GM21737 (cell line): ENCODE results near the gene PARD3.
"Not testable (repeated sequence)": the region's sequence is repeated elsewhere in the genome, so short reads cannot be mapped to it uniquely, and the experiment has no call there.

ENCODE experiments used
- ATAC-seq: cut with Tn5 transposase; IDR thresholded peaks from one replicate; pipeline ENCODE4 v1.9.1; 2021; ENCODE audit warnings: mild to moderate bottlenecking, moderate library complexity; ENCODE audit not compliant: unreplicated experiment

PARD3 gene

GRCh38 chr10:34800624-34801023 is 14.5 kb downstream of the PARD3 start:
- ATAC-seq: no peak

- no peak for ATAC-seq
Measured at GRCh38 chr10:34798654-34799053, 16.4 kb downstream of the PARD3 start.

DNA sequence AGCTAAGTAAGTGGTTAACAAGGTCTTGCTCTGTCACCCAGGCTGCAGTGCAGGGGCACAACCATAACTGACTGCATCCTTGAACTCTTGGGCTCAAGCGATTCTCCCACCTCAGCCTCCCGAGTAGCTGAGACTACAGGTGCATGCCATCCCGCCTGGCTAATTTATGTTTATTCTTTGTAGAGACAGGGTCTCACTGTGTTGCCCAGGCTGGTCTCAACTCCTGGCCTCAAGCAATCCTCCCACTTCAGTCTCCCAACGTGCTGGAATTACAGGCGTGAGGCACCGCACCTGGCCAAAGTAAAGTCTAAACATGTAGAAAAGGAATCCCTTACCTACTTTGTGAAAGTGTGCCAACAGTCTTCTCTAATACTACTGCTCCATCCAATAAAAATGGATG is 17.9 kb downstream of the PARD3 start:
- no peak for ATAC-seq

DNA sequence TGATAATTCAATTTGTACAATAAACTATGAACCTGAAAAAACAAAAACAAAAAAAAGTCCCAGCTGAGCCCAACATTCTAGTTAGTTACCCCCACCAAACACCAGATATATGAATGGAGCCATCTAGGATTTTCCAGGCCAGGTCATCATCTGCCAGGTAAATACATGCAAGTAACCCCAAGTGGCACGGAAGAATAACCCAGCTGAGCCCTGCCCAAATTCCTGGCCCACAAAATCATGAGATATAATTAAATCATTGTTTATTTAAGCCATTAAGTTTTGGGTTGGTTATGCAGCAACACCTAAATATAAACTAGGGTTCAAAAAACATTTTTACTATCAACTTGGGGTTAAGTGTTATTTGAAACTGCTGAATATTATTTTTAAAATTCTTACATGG is 19.0 kb downstream of the PARD3 start:
- no peak for ATAC-seq

GRCh38 chr10:34795334-34795733 is 19.8 kb downstream of the PARD3 start:
- ATAC-seq: no peak

GRCh38 chr10:34794835-34795234 is 20.3 kb downstream of the PARD3 start:
- ATAC-seq: no peak

DNA sequence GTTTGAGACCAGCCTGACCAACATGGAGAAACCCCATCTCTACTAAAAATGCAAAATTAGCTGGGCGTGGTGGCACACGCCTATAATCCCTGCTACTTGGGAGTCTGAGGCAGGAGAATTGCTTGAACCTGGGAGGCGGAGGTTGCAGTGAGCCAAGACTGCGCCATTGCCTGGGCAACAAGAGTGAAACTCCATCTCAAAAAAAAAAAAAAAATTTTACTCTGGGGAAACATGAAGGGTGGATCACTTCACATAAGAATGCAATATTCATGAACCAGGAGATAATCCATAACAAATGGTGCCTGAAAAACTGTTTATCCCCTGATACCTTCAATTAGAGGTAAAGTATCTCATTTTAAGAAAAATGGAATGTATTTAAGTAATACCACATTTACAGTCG is 21.5 kb downstream of the PARD3 start:
- not testable (repeated sequence) for ATAC-seq

DNA sequence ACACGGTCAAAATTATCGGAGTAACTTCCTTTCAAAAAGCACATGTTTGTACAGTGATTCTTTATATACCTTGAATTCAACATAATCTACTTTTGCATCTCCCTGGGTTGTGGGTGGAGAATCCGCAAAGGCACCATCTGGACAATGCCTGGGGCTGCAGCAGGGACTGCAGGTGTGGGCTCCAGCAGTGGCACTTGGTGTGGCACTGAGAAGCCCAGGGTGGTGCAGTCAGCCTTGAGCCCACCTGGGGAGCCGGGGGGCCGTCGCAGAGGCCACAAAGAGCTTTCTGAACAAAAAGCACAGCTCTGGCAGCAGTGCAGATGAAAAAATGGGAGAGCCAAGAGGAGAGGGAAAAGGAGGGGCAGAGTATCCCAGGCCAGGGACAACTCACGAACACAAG is 22.2 kb downstream of the PARD3 start:
- no peak for ATAC-seq

- no peak for ATAC-seq
Measured at GRCh38 chr10:34791947-34792346, 23.1 kb downstream of the PARD3 start.

DNA sequence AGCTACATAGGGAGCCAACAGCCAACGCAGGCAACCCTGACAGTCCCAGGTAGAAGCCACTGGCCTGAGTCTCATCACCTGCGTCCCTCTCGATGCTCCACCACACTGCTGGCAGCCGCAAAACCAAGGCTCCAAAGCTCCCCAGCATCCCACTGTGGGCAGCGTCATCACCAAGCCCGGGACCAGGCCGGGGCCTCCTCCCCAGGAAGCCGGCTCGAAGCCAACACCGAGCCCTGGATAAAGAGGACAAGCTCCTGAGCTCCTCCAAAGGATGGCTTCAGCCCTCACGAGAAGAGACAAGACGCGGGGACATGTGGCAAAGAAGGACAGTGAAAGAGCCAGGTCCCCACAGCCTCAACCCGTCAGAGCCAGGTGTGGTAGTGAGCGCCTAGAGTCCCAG is 23.9 kb downstream of the PARD3 start:
- ATAC-seq: no peak

DNA sequence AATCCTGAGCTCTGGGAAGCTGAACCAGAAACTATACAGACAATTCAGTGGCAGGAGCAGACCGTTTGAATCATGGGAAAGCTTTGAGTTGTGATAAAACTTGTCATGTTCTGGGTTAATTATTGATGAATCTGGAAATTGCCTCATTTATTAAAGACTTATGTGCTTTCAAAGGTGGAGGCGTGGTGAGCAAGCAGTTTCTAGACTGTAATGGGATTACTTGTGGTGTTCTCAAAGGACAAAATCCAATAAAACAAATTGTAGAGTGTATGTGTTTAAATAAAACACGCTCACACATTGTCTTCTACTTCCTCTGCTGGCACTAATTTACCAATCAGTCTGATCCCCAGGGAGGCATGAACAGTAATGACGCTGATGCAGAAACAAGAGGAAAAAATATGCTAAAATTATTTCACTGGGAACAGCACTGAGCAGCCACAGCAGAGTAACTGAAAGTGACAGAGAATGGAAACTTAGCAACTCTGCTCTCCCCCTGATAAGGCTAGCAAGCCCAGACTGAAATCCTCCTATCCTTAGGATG is 25.1 kb downstream of the PARD3 start:
- no peak for ATAC-seq

DNA sequence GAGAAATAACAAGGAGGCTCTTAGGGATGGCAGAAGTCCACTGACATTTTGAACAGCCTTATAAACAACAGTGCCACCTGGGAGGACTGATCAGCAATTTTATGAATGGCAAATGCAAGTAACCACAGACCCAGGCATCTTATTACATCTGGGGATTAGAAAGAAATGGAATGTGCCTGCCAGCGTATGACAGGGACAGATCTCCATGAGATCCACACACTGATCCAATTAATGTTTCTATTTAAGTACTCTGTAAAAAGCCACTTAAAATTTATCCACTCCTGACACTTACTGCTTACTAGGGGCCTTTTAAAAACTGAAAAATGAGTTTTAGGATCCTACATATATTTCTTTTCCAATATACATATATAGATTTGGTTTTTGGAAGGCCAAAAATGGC is 28.6 kb downstream of the PARD3 start:
- no peak for ATAC-seq

DNA sequence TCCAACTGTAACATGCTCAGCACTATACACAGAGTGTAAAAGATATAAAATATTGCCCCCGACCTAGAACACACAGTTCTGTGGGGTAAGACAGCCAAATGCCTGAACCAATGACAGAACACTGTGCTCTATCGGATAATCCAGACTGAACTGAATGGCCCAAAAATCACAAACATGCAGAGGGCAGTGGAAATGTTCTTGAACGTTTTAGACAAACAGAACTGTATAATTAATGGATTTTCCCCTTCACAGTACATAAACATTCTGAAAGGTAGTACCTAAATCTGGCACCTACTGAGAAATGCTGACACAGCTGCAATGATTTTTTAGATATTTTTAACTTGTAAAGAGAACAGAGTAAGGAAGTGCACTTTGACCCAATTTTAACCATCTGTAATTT is 33.4 kb downstream of the PARD3 start:
- no peak for ATAC-seq

DNA sequence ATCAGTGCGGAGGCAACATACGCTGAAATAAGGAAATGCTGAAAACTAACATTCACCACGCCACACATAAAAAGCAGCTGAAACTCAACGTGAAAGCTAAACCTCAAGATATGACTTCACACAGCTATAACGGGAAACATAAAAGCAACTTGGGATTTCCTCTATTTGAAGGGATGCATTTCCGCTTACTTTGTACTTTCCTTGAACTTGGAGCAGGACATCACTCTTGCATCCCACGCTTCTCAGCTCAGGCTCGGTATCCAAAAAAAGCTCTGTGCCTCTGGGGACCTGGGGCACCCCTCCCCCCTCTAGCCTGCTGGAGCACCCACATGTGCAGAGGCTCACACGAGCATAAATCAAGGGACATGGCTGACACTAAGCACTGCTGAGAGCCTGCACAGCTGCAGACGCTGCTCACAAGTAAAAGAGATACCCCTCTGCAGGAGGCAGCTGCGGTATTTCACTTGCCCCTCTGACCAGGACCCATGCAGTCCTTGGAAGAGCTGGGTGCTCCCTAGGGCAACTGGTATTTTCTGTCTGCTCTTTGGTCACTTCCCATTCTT is 34.2 kb downstream of the PARD3 start:
- peak; percentile 85 for ATAC-seq

GRCh38 chr10:34778237-34778636 is 36.9 kb downstream of the PARD3 start:
- ATAC-seq: no peak

DNA sequence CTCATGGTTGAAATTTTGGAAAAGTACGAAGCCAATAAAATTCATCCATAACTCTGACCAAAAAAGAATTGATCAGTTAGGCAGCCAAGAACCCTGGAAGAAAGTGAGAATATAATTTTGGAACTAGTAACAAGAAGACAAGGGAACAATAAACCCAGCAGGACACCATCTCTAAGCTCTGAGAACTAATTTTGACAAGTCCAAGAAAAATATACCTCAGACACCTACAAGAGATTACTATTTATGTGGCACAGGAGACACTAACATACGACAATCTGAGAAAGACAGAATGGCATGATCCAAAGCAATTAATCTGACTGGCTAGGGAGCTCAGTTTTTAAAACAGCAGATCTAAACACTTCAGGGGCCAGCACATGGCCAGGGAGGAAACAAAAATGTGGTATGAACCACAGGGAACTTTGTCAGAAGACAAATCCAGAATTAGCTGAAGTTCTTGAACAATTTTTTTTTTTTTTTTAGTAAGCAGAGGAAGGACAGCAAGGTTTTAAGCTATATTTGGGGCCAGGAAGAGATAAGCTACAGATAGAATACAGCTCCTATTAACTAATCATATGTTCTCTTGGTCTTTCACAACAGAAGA is 38.9 kb downstream of the PARD3 start:
- no peak for ATAC-seq

DNA sequence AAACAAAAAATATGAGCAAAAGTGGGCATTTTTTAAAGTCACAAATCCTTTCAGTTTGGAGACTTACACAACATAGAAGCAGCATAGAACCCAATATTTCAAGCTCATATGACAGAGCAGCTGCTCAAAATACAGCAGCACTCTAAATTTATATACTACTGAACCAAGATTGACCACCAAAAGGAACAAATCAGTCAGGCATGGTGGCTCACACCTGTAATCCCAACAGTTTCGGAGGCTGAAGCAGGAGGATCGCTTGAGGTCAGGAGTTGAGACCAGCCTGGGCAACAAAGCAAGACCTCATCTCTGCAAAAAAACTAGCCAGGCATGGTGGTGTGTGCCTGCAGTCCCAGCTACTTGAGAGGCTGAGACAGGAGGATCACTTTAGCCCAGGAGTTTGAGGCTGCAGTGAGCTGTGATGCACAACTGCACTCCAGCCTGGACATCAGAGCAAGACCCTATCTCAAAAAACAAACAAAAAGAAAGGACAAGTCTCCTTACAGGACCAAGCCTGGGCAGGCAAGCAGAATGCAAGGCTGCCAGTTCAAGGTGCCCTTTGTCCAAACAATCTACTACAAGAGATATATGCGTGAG is 40.0 kb downstream of the PARD3 start:
- no peak for ATAC-seq

GRCh38 chr10:34773636-34774630 is 41.2 kb downstream of the PARD3 start:
- ATAC-seq: no peak

DNA sequence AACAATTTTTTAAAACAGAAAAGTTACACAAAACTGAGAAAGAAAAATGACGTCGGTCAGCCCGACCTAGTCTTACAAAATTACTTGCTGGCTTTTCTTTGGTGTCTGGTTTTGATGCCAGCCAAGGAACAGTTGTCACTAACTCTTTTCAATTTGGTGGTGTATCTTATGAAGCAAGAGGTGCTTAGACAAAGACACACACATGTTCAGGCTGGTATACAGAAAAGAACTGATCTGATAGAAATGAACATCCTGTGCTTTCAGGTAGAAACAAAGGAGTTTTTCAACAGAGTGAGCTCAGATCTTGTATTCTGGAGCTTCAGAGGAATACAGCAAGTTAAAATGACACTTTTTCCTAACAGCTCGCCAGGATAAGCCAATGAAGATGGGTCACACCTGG is 43.6 kb downstream of the PARD3 start:
- no peak for ATAC-seq

- ATAC-seq: no peak
Measured at GRCh38 chr10:34771106-34771505, 44.0 kb downstream of the PARD3 start.

DNA sequence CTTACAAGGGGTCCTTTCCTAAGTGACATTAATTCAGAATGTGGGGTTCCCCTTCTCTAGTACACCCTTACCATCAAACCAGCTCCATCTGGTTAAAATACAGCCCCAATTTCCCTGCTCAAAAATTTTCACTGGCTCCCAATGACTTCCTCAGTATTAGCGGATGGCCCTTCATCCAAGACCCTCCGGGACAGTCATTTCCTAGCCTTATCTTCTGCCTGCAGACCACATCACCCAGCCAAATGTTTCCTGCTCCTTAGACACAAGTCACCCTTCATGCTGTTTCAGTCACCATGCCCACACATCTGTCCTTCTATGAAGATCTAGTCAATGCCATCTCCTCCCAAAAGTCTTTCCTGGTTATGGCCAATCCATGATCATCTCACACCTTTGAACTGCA is 45.2 kb downstream of the PARD3 start:
- no peak for ATAC-seq
